HG03521 (cell line): ENCODE results near the gene KLK11.
"Not testable (repeated sequence)": the region's sequence is repeated elsewhere in the genome, so short reads cannot be mapped to it uniquely, and the experiment has no call there.

Experiments
- ATAC-seq: cut with Tn5 transposase; IDR thresholded peaks from one replicate; pipeline ENCODE4 v1.9.1; 2021; ENCODE audit warnings: mild to moderate bottlenecking, moderate library complexity; ENCODE audit not compliant: unreplicated experiment

KLK11 gene

GRCh38 chr19:51006406-51006805 lies 20.0 kb downstream of the KLK11 start:
- ATAC-seq = no peak

- ATAC-seq = no peak
Observed at GRCh38 chr19:51005248-51005647, 21.2 kb downstream of the KLK11 start.

DNA sequence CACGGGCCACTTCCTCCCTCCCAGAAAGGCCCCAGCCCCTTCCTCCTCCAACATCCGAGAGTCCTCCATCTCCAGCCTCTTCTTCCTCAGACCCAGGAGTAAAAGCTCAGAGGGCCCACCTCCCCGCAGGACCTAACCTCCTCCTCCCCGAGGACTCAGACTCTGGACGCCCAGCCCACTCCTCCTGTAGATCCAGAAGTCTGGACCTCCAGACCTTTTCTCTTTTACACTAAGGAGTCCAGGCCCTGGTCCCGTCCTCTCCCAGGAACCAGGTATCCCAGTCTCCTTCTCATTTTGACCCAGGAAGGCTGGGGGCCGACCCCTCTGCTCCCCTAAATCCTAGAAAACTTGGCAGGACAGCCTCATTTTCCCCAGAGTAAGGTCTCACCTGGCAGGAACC lies 23.1 kb downstream of the KLK11 start:
- no peak for ATAC-seq

- no peak for ATAC-seq
Observed at GRCh38 chr19:51002542-51003311, 23.7 kb downstream of the KLK11 start.

- ATAC-seq = no peak
Observed at GRCh38 chr19:51002089-51002532, 24.3 kb downstream of the KLK11 start.

DNA sequence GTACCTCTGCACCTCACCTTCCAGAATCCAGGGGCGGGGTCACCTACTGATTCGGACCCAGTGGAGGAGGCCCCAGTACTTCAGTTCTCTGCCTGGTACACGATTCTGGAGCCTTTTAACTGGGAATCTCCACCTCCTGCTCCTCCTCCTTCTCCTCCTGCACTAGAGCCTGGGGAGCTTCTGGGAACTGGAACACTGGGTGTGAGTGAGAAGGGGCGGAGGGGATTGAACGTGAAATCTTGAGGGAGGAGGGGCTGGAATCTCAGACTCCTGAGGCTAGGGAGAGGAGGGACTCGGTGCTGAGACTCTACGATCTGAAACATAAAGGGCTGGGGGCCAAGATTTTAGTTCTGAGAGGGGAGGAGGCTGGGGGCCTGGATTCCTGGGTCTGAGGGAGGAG lies 24.9 kb downstream of the KLK11 start, which contains the start of gene KLK8:
Gene KLK8 (minus strand): TSS at position 90 of the 400 bp plus-strand sequence. CDS start 437 bp downstream, outside the sequence.
- no peak for ATAC-seq

DNA sequence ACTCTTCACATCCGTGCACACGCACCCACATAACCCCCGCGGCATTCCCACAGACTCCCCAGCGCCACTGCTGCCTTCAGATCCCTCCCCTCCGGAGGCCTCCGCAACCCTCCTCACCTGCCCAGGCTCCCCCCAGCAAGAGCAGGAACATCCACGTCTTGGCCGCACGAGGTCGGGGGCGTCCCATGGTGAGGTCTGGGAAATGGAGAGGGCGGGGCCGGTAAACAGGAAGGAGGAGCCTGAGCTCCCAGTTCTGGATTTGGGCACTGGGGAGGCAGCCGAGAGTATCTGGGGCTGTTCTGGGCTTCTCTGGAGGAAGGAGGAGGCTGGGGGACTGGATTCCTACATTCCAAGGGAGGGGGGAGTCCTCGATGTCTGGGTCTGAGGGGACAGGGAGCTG lies 25.4 kb downstream of the KLK11 start:
- no peak for ATAC-seq

- ATAC-seq = no peak
Observed at GRCh38 chr19:51000426-51000825, 26.0 kb downstream of the KLK11 start.

GRCh38 chr19:50998686-50999085 lies 27.7 kb downstream of the KLK11 start:
- no peak for ATAC-seq

DNA sequence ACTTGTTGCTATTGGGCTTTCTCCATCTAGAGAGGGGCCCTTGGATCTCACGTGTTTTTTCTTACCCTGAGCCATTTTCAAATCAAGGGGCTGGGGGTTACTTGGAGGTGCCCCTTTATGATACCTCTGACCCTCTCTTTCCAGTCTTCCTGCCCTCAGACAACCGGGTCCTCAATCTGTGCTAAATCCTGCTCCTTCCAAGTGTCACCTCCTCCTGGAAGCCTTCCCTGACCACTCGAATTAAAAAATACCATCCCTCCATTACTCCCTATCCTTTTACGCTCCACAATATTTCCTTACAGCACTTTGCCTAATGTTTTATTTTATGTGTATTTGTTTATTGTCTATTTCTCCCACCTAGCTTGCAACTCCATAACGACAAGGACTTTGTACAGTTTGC lies 28.4 kb downstream of the KLK11 start:
- no peak for ATAC-seq

GRCh38 chr19:50994129-50994528 lies 32.3 kb downstream of the KLK11 start:
- ATAC-seq = no peak

GRCh38 chr19:50992666-50993035 lies 33.8 kb downstream of the KLK11 start:
- no peak for ATAC-seq

GRCh38 chr19:50984416-50984815 lies 42.0 kb downstream of the KLK11 start:
- not testable (repeated sequence) for ATAC-seq

- no peak for ATAC-seq
Observed at GRCh38 chr19:50983625-50984292, 42.7 kb downstream of the KLK11 start, which contains the start of gene KLK7. KLK7 (minus strand) TSS chr19:50983917; CDS start chr19:50982399, 1,518 bp downstream.

GRCh38 chr19:50982186-50982585 lies 44.2 kb downstream of the KLK11 start:
- no peak for ATAC-seq

- ATAC-seq = no peak
Observed at GRCh38 chr19:50981587-50982146, 44.7 kb downstream of the KLK11 start.

DNA sequence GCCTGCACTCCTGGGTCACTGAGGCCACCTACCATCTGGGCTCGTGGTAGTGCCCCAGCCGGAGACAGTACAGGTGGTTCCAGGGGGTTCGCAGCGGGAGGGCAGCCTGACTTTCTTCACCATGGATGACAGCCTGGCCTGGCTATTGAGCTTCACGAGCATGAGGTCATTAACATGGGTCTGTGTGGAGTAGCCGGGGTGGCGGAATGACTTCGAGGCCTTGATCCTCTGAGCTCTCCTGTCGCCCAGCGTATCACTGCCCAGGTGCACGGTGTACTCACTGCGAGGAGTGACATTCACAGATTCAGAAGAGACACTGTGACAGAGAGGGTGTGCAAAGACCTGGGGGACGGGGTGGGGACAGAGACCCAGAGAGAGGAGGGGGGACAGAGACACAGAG lies 46.2 kb downstream of the KLK11 start:
- ATAC-seq = no peak

DNA sequence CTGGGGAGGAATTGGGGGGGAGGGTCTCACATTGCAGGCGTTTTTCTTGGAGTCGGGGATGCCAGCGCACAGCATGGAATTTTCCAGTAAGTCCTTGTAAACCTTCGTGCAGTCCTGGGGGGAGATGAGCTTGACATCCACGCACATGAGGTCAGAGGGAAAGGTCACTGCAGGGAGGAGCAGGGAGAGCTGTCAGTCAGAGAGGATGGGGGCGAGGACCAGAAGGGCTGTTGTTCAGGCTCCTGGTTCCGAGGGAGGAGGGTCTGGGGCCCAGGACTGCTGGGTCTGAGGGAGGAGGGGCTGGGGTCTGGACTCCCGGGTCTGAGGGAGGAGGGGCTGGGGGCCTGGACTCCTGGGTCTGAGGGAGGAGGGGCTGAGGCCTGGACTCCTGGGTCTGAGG lies 46.7 kb downstream of the KLK11 start:
- ATAC-seq = no peak

DNA sequence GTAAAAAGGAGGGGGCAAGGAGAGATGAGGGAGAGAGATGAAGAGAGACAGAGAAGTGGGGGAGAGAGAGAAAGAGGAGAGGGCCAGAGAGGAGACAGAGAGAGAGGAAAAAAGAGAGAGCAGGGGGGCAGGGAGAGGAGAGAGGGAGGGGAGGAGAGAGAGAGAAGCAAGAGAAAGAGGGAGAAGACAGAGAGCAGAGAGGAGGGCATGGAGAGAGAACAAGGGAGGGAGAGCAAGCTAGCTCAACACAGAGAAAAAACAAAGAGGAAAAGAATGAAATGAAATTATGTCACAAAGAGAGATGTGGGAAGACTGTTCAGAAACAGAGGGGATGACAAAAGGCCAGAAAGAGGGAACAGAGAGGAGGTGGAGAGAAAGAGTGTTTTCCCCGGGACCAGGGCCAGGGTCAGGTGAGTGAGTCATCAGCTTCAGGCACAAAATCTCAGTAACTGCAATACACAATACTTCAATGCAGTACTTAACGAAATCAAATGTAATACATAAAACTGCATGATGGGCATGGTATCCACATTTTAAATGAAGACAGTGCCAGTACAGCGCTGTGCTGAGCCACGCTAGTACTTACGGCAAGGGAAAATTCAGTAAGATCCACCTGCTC lies 47.5 kb downstream of the KLK11 start:
- ATAC-seq = no peak

DNA sequence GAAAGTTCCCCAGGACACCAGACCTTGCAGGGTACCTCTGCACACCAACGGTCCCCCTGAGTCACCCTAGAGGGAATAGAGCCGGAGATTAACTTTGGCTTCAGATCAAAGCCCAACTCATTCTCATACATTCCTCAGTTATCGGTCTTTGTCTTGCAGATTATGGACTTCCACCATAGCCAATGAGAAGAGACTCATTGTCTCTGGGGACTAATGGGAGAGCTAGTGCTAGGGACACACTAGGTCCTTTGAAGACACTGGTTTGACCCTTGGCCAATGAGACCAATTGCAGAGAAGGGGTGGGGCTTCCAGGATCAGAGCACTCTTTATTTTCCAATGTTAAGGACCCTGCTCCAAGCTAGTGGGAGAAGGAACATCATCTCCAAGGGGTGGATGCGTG lies 48.8 kb downstream of the KLK11 start:
- ATAC-seq = no peak

DNA sequence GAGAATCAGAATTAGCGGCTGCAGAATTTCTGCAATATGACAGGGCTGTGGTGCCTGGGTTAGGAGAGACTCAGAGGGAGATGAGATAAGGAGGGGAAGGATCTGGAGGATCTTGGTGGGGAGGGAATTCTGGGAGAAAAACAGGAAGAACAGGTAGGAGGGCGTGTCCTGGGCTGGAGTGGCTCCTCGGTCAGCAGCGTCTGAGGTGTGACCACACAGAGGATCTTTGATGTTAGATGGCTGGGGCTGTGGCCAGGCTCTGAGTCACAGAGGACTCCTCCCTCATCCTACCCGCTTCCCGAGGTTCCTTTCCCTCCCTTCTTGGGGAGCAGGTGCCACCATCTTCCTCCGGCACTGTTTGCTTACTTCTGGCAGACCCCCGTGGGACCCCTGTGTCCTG lies 50.6 kb downstream of the KLK11 start:
- no peak for ATAC-seq
